ENCODE data around the gene CTPS2. TPM values are rescaled to one million over a fixed set of nuclear protein-coding genes. Genes with fewer than 3 reads are reported as not detected.
"Not testable (repeated sequence)": the region's sequence is repeated elsewhere in the genome, so short reads cannot be mapped to it uniquely, and the experiment has no call there.

CTPS2 gene
- total and polyA plus RNA-seq, 2 donors (not counting 3 experiments of a cell fraction or from before 2014, with no cell fraction given): 7.4 to 15.7 TPM

- POLR2A ChIA-PET: no interaction called here
- H3K9me1 ChIP-seq (replicated peaks; ENCODE audit: control insufficient read depth, extremely low read depth, insufficient read depth, low read length): no peaks in the 10 kb centered on the region
- intact Hi-C loops (cut with micrococcal nuclease): loop anchor here (10.0 kb wide), 1 partner anchor 101 kb away; no protein-coding TSS in a partner anchor
- no peak overlapping the region for H3K9ac ChIP-seq (replicated peaks; ENCODE audit: extremely low read depth, insufficient read depth, low read length)
- peaks cover 3% of the 10 kb centered on the region for H3K4me1 ChIP-seq (ENCODE audit: control insufficient read depth, extremely low read depth, insufficient read depth, low read length)
- DNase-seq (ENCODE audit: low read depth, low spot score) (peak; percentile 57), FAIRE-seq (no peak)
- no peaks in the 10 kb centered on the region for H3K79me2 ChIP-seq (ENCODE audit: control insufficient read depth, insufficient read depth, low read length)
- no peak overlapping the region for H3K4me2 ChIP-seq (ENCODE audit: insufficient read depth, low read length)
- H3K27me3 ChIP-seq (ENCODE audit: control insufficient read depth in 2 of 2, insufficient read depth in 2 of 2, low read length in 2 of 2): no peaks in the 10 kb centered on the region
- no peak overlapping the region for H3K4me3 ChIP-seq (replicated peaks in 1 of 3; ENCODE audit: insufficient read depth in 1 of 3, low read depth in 1 of 3, low read length in 3 of 3)
- no TSS peak for BruUV-seq (replicated peaks)
- H3K9me3 ChIP-seq (replicated peaks; ENCODE audit: control insufficient read depth, insufficient read depth, low read length): no peaks in the 10 kb centered on the region
- CTCF ChIA-PET: interaction anchor here (1.3 kb wide), 1 partner anchor 141 kb away, joined by 4 read pairs; no protein-coding TSS in a partner anchor
- no peaks in the 10 kb centered on the region for H4K20me1 ChIP-seq (replicated peaks; ENCODE audit: control insufficient read depth, extremely low read depth, insufficient read depth, low read length)
- no peak overlapping the region for H3K27ac ChIP-seq (ENCODE audit: insufficient read depth, low read depth, low read length)
- no peaks in the 10 kb centered on the region for H3K36me3 ChIP-seq (ENCODE audit: control insufficient read depth in 2 of 2, extremely low read depth in 1 of 2, insufficient read depth in 2 of 2, low read length in 2 of 2)
- no peak for TF ChIP-seq CTCF (IDR thresholded peaks at IDR 0.05; ENCODE audit: extremely low read depth in 1 of 2, insufficient read depth in 1 of 2, low read depth in 1 of 2, low read length in 2 of 2)
- no peak for TF ChIP-seq MYC (IDR thresholded peaks at IDR 0.05; ENCODE audit: low read depth, low read length)
- dilution Hi-C loops (cut with MboI; ENCODE audit: extremely low pct_ligation_motif_present, low sequenced_read_pairs): no loop called here
- no peak overlapping the region for H2AFZ ChIP-seq (ENCODE audit: low read depth, low read length)
These were observed 126.7 kb downstream of the CTPS2 start for GRCh38 chrX:16585486-16586376.

- BruUV-seq (replicated peaks); H3K79me2 ChIP-seq (ENCODE audit: control insufficient read depth, insufficient read depth, low read length); CTCF ChIA-PET; H3K27ac ChIP-seq (ENCODE audit: insufficient read depth, low read depth, low read length); dilution Hi-C loops (cut with MboI; ENCODE audit: extremely low pct_ligation_motif_present, low sequenced_read_pairs); H3K9ac ChIP-seq (replicated peaks; ENCODE audit: extremely low read depth, insufficient read depth, low read length); POLR2A ChIA-PET; H3K9me3 ChIP-seq (replicated peaks; ENCODE audit: control insufficient read depth, insufficient read depth, low read length); H2AFZ ChIP-seq (ENCODE audit: low read depth, low read length); FAIRE-seq; H4K20me1 ChIP-seq (replicated peaks; ENCODE audit: control insufficient read depth, extremely low read depth, insufficient read depth, low read length); H3K9me1 ChIP-seq (replicated peaks; ENCODE audit: control insufficient read depth, extremely low read depth, insufficient read depth, low read length); H3K4me3 ChIP-seq (replicated peaks in 1 of 3; ENCODE audit: insufficient read depth in 1 of 3, low read depth in 1 of 3, low read length in 3 of 3); H3K4me1 ChIP-seq (ENCODE audit: control insufficient read depth, extremely low read depth, insufficient read depth, low read length); DNase-seq (ENCODE audit: low read depth, low spot score); H3K4me2 ChIP-seq (ENCODE audit: insufficient read depth, low read length); H3K36me3 ChIP-seq (ENCODE audit: control insufficient read depth in 2 of 2, extremely low read depth in 1 of 2, insufficient read depth in 2 of 2, low read length in 2 of 2); H3K27me3 ChIP-seq (ENCODE audit: control insufficient read depth in 2 of 2, insufficient read depth in 2 of 2, low read length in 2 of 2): not testable (repeated sequence)
- intact Hi-C loops (cut with micrococcal nuclease): loop anchor here (10.0 kb wide), 1 partner anchor 95 kb away; no protein-coding TSS in a partner anchor
These were observed 132.3 kb downstream of the CTPS2 start for GRCh38 chrX:16580004-16580797.

All from endothelial cell of umbilical vein (primary cell).